GM12878 (cell line): ENCODE results near the gene IQGAP2. TPM values are rescaled to one million over a fixed set of nuclear protein-coding genes. Genes with fewer than 3 reads are reported as not detected.

ENCODE experiments used
- ATAC-seq: fragments of 200-7000 bp; cut with Tn5 transposase; 3 replicates; pipeline ENCODE4 v1.9.1; 2020; ENCODE audit warnings: mild to moderate bottlenecking, moderate library complexity
- BruUV-seq: library from RNA; stranded (reverse); fragments of 400-500 nt; replicated peaks from 2 replicates; lab custom pipeline; 2021; lab: Mats Ljungman, UMichigan
- CTCF ChIA-PET: fragments of 300-600 bp; sonication (Branson Sonifier 250); formaldehyde crosslinking; extraction: SDS; loops from one replicate; lab custom pipeline; 2021; ENCODE audit warnings: inconsistent platforms; lab: Yijun Ruan, JAX
- POLR2A ChIA-PET: fragments of 350-600 bp; formaldehyde crosslinking; extraction: SDS; loops from one replicate; lab custom pipeline; 2021; ENCODE audit warnings: inconsistent platforms; lab: Charles Lee
- RAD21 ChIA-PET: fragments of 300-600 bp; sonication (Branson Sonifier 250); formaldehyde crosslinking; loops from one replicate; lab custom pipeline; 2023; ENCODE audit warnings: antibody characterized with exemption; ENCODE audit not compliant: unreplicated experiment; lab: Charles Lee
- SMC1A ChIA-PET: fragments of 300-600 bp; sonication (Branson Sonifier 250); formaldehyde crosslinking; loops from one replicate; lab custom pipeline; 2023; ENCODE audit not compliant: unreplicated experiment, uncharacterized antibody; lab: Charles Lee
- DNase-seq: peaks from one replicate; pipeline ENCODE4 v3.0.0-alpha.2; 2011; ENCODE audit warnings: low read depth, low spot score
- FAIRE-seq: peaks from 3 replicates; lab custom pipeline; 2011; peaks lifted over from hg19 to GRCh38; lab: Jason Lieb, UNC
- H2AFZ ChIP-seq: 2 replicates; pipeline ENCODE4 v1.6.0; 2011; ENCODE audit warnings: low read depth, low read length, control low read depth; ENCODE audit not compliant: control insufficient read depth
- H3K27ac ChIP-seq: 2 replicates; pipeline ENCODE4 v1.5.1; 2011; ENCODE audit warnings: control low read depth; ENCODE audit not compliant: control insufficient read depth, insufficient read depth
- H3K27me3 ChIP-seq, 2 experiments: replicated peaks in 1 of 2; 2 replicates each; pipeline versions ENCODE4 v1.6.0 to v1.6.1; 2011; ENCODE audit warnings: low read length in 1 of 2; ENCODE audit not compliant: control insufficient read depth in 2 of 2, insufficient read depth in 2 of 2
- H3K36me3 ChIP-seq, 2 experiments: 2 replicates each; pipeline ENCODE4 v1.5.1; 2011; ENCODE audit warnings: low read length in 1 of 2; ENCODE audit not compliant: control insufficient read depth in 2 of 2, insufficient read depth in 2 of 2
- H3K4me1 ChIP-seq: 2 replicates; pipeline ENCODE4 v1.6.1; 2011; ENCODE audit warnings: mild to moderate bottlenecking, low read length, moderate library complexity, mixed read lengths; ENCODE audit not compliant: control insufficient read depth, insufficient read depth
- H3K4me2 ChIP-seq: 2 replicates; pipeline ENCODE4 v1.6.0; 2011; ENCODE audit warnings: control low read depth; ENCODE audit not compliant: control insufficient read depth, insufficient read depth
- H3K4me3 ChIP-seq: fragments of 200-600 bp; sonication (generic); 2 replicates; pipeline ENCODE4 v1.5.1; 2016
- H3K79me2 ChIP-seq: 2 replicates; pipeline ENCODE4 v1.6.0; 2011; ENCODE audit warnings: low read length; ENCODE audit not compliant: control insufficient read depth, insufficient read depth
- H3K9ac ChIP-seq: 2 replicates; pipeline ENCODE4 v1.8.0; 2011; ENCODE audit warnings: low read length, control low read depth, mixed read lengths; ENCODE audit not compliant: control insufficient read depth, insufficient read depth
- H3K9me3 ChIP-seq: replicated peaks from 3 replicates; pipeline ENCODE4 v1.5.1; 2011; ENCODE audit warnings: mild to moderate bottlenecking, low read length; ENCODE audit not compliant: control insufficient read depth, insufficient read depth
- H4K20me1 ChIP-seq: 2 replicates; pipeline ENCODE4 v1.6.0; 2011; ENCODE audit not compliant: control insufficient read depth, insufficient read depth
- CEBPB ChIP-seq, 2 experiments: fragments of 150-350 bp in 1 of 2; IDR thresholded peaks; 2 replicates each; pipeline ENCODE4 v1.6.1; 2012 to 2014; ENCODE audit warnings: low read depth in 2 of 2, low read length in 2 of 2, borderline replicate concordance in 1 of 2, inconsistent platforms in 1 of 2
- CHD4 ChIP-seq: fragments of 200-600 bp; sonication (generic); IDR thresholded peaks from 2 replicates; pipeline ENCODE4 v1.6.1; 2016; ENCODE audit warnings: mild to moderate bottlenecking
- EED ChIP-seq: sonication (generic); IDR thresholded peaks from 2 replicates; pipeline ENCODE4 v1.6.1; 2016; ENCODE audit warnings: antibody characterized with exemption, low read depth
- EZH2 ChIP-seq: IDR thresholded peaks from 2 replicates; pipeline ENCODE4 v1.6.1; 2012; ENCODE audit warnings: low read depth, mild to moderate bottlenecking, control low read depth, inconsistent platforms, low read length, borderline replicate concordance; ENCODE audit not compliant: control insufficient read depth
- IKZF1 ChIP-seq: fragments of 450-650 bp; conservative IDR thresholded peaks from 2 replicates; pipeline ENCODE4 v1.6.1; 2017; ENCODE audit warnings: antibody characterized with exemption, mild to moderate bottlenecking
- NR2F1 ChIP-seq: fragments of 450-650 bp; conservative IDR thresholded peaks from 2 replicates; pipeline ENCODE4 v1.6.1; 2017; ENCODE audit warnings: mild to moderate bottlenecking
- PML ChIP-seq: IDR thresholded peaks from 2 replicates; pipeline ENCODE4 v1.6.1; 2012; ENCODE audit warnings: low read length, inconsistent platforms
- SIN3A ChIP-seq: IDR thresholded peaks from 2 replicates; pipeline ENCODE4 v1.6.1; 2012; ENCODE audit warnings: low read depth, low read length, improper control_type of control experiment
- SMAD5 ChIP-seq: IDR thresholded peaks from 2 replicates; pipeline ENCODE4 v1.6.1; 2016; ENCODE audit warnings: antibody characterized with exemption, low read depth
- ZNF384 ChIP-seq: IDR thresholded peaks from 2 replicates; pipeline ENCODE4 v1.6.1; 2012; ENCODE audit warnings: low read depth, mild to moderate bottlenecking, low read length, improper control_type of control experiment, borderline replicate concordance
- WGBS: methylation state at CpG from one replicate; pipeline ENCODE4 v1.1.6; 2016; ENCODE audit warnings: low lambda C conversion rate; ENCODE audit not compliant: insufficient replicate concordance, insufficient coverage; ENCODE audit errors: missing lambda C conversion rate; 5-methylcytosine and 5-hydroxymethylcytosine counted together
- in situ Hi-C: fragments of 300-500 bp; cut with MboI; formaldehyde crosslinking; loops from 9 replicates; pipeline ENCODE4 v1.14.3; 2018; ENCODE audit warnings: mixed read lengths
- intact Hi-C: fragments of 100-400 bp; cut with micrococcal nuclease; formaldehyde crosslinking; loops from one replicate; pipeline ENCODE4 v1.14.2; 2022; ENCODE audit not compliant: unreplicated experiment
- polyA plus RNA-seq, 11 experiments: library from polyadenylated mRNA; depleted of rRNA in 4 of 11; unstranded in 6 of 11; stranded (reverse) in 5 of 11; fragments of >200 nt; fragmentation: Nextera tagmentation in 4 of 11; fragmentation: Illumina TruSeq in 1 of 11; extraction: Ambion mirVana in 4 of 11; extraction: Trizol in 1 of 11; gene quantifications; 1 replicate in 1 of 11; 2 replicates in 10 of 11; pipeline versions ENCODE4 v1.2.1 to v1.2.3, GENCODE V29; 2011 to 2016; ENCODE audit warnings: inconsistent platforms in 2 of 11, missing spikeins in 2 of 11, low read depth in 1 of 11
- total RNA-seq, 4 experiments: library from RNA; depleted of rRNA in 3 of 4; stranded (reverse); fragments of >200 nt in 3 of 4; fragmentation: Illumina TruSeq in 1 of 4; extraction: Trizol in 1 of 4; gene quantifications; 2 replicates each; pipeline versions ENCODE4 v1.2.1 to v1.2.3, GENCODE V29; 2013 to 2021
- TF ChIP-seq, protein P1 (sequence below): fragments of 450-650 bp; formaldehyde crosslinking; IDR thresholded peaks from 2 replicates; pipeline ENCODE4 v1.5.0; 2022; ENCODE audit warnings: mild to moderate bottlenecking, missing genetic modification characterization
- TF ChIP-seq, protein P2 (sequence below): fragments of 450-650 bp; IDR thresholded peaks from 2 replicates; pipeline ENCODE4 v1.6.1; 2014; ENCODE audit warnings: mild to moderate bottlenecking
- TF ChIP-seq, protein P3 (sequence below): fragments of 450-650 bp; formaldehyde crosslinking; IDR thresholded peaks from 2 replicates; pipeline ENCODE4 v1.4.0; 2020; ENCODE audit warnings: mild to moderate bottlenecking, moderate library complexity
- TF ChIP-seq, protein P4 (sequence below): IDR thresholded peaks from 2 replicates; pipeline ENCODE4 v1.6.1; 2012; ENCODE audit warnings: low read depth, low read length, improper control_type of control experiment

Gene IQGAP2
- total and polyA plus RNA-seq, 10 of the 15 experiments (the other 5 are each of a cell fraction or from before 2014, with no cell fraction given), result 14.5 to 41.4 (median 21.8) TPM

DNA sequence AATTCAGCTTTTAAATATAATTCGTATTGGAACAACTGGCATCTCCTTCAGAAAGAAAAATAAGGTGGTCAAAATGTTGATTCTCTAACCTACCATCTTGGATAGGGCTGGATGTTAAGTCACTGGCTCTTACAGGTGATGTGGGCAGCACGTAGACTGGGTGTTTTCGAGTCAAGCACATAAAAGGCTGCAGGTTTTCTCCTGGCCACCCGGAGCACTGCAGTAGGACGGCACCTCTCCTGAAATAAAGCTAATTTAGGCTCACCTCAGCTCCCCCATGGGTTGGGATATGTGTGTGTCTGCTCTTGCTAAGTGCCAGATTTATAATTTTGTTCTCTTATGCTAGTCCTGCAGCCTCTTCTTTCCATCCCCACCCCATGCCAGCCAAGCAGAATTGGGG is 80.3 kb downstream of the IQGAP2 start (continued):
- TF ChIP-seq PML (no peak), SMAD5 (no peak), CHD4 (no peak)
- TF ChIP-seq, protein P1, sequence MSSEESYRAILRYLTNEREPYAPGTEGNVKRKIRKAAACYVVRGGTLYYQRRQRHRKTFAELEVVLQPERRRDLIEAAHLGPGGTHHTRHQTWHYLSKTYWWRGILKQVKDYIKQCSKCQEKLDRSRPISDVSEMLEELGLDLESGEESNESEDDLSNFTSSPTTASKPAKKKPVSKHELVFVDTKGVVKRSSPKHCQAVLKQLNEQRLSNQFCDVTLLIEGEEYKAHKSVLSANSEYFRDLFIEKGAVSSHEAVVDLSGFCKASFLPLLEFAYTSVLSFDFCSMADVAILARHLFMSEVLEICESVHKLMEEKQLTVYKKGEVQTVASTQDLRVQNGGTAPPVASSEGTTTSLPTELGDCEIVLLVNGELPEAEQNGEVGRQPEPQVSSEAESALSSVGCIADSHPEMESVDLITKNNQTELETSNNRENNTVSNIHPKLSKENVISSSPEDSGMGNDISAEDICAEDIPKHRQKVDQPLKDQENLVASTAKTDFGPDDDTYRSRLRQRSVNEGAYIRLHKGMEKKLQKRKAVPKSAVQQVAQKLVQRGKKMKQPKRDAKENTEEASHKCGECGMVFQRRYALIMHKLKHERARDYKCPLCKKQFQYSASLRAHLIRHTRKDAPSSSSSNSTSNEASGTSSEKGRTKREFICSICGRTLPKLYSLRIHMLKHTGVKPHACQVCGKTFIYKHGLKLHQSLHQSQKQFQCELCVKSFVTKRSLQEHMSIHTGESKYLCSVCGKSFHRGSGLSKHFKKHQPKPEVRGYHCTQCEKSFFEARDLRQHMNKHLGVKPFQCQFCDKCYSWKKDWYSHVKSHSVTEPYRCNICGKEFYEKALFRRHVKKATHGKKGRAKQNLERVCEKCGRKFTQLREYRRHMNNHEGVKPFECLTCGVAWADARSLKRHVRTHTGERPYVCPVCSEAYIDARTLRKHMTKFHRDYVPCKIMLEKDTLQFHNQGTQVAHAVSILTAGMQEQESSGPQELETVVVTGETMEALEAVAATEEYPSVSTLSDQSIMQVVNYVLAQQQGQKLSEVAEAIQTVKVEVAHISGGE (CRISPR knock-in tag), result no peak

DNA sequence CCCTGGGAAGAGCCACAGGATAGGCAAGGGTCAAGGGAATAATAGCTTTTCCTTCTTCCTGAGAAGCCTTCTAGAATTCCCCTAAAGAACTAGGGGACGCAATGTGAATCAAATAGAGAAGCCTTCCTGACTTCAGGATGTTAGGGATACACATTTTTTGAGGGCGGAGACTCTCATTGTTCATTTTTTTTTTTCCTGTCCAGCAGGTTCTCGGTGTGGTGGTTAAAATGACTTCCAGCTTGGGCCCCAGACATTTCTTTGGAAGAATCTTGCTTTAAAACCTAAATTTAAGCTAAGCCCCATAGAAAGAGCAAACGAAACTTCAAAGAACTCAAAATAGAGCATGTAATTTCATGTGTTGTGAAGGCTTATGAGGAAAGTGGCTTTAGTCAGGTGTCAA is 80.8 kb downstream of the IQGAP2 start:
- POLR2A ChIA-PET, result no interaction called here
- H3K9ac ChIP-seq, result no peak overlapping the region
- TF ChIP-seq SIN3A (no peak), CEBPB (IDR thresholded peaks at IDR 0.05; ENCODE audit: borderline replicate concordance in 1 of 2, low read depth in 2 of 2, low read length in 2 of 2) (no peak), ZNF384 (no peak), EED (no peak), NR2F1 (no peak), IKZF1 (no peak), EZH2 (no peak)
- TF ChIP-seq, protein P2, sequence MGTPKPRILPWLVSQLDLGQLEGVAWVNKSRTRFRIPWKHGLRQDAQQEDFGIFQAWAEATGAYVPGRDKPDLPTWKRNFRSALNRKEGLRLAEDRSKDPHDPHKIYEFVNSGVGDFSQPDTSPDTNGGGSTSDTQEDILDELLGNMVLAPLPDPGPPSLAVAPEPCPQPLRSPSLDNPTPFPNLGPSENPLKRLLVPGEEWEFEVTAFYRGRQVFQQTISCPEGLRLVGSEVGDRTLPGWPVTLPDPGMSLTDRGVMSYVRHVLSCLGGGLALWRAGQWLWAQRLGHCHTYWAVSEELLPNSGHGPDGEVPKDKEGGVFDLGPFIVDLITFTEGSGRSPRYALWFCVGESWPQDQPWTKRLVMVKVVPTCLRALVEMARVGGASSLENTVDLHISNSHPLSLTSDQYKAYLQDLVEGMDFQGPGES, result no peak
- TF ChIP-seq, protein P3, sequence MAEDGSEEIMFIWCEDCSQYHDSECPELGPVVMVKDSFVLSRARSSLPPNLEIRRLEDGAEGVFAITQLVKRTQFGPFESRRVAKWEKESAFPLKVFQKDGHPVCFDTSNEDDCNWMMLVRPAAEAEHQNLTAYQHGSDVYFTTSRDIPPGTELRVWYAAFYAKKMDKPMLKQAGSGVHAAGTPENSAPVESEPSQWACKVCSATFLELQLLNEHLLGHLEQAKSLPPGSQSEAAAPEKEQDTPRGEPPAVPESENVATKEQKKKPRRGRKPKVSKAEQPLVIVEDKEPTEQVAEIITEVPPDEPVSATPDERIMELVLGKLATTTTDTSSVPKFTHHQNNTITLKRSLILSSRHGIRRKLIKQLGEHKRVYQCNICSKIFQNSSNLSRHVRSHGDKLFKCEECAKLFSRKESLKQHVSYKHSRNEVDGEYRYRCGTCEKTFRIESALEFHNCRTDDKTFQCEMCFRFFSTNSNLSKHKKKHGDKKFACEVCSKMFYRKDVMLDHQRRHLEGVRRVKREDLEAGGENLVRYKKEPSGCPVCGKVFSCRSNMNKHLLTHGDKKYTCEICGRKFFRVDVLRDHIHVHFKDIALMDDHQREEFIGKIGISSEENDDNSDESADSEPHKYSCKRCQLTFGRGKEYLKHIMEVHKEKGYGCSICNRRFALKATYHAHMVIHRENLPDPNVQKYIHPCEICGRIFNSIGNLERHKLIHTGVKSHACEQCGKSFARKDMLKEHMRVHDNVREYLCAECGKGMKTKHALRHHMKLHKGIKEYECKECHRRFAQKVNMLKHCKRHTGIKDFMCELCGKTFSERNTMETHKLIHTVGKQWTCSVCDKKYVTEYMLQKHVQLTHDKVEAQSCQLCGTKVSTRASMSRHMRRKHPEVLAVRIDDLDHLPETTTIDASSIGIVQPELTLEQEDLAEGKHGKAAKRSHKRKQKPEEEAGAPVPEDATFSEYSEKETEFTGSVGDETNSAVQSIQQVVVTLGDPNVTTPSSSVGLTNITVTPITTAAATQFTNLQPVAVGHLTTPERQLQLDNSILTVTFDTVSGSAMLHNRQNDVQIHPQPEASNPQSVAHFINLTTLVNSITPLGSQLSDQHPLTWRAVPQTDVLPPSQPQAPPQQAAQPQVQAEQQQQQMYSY (CRISPR knock-in tag), result no peak
- TF ChIP-seq, protein P4, sequence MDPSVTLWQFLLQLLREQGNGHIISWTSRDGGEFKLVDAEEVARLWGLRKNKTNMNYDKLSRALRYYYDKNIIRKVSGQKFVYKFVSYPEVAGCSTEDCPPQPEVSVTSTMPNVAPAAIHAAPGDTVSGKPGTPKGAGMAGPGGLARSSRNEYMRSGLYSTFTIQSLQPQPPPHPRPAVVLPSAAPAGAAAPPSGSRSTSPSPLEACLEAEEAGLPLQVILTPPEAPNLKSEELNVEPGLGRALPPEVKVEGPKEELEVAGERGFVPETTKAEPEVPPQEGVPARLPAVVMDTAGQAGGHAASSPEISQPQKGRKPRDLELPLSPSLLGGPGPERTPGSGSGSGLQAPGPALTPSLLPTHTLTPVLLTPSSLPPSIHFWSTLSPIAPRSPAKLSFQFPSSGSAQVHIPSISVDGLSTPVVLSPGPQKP, result no peak

More for the DNA sequence above, 80.8 kb downstream of the IQGAP2 start:
- ChIA-PET CTCF (interaction anchor here (1.1 to 1.5 kb wide), 3 partner anchors 11 to 100 kb away, joined by 4 read pairs; no protein-coding TSS in a partner anchor), SMC1A (interaction anchor here (0.6 to 0.9 kb wide), 3 partner anchors 63 to 476 kb away, joined by 3 read pairs; no protein-coding TSS in a partner anchor), RAD21 (no interaction called here)
- Histone ChIP-seq H2AFZ (no peak overlapping the region), H3K9me3 (no peaks in the 10 kb centered on the region), H3K27me3 (no peaks in the 10 kb centered on the region), H4K20me1 (no peaks in the 10 kb centered on the region), H3K4me1 (peaks cover 6% of the 10 kb centered on the region; the same call in 1 of the 2 replicates), H3K36me3 (no peaks in the 10 kb centered on the region), H3K27ac (no peak overlapping the region), H3K4me2 (peak overlapping the region; percentile 13; the same call in 1 of the 2 replicates), H3K4me3 (no peak overlapping the region), H3K79me2 (no peaks in the 10 kb centered on the region)
- WGBS, result 35% methylated on average over 4 of the region's 4 CpGs
- DNase-seq, result no peak
- intact Hi-C loops (no loop called here), in situ Hi-C loops (no loop called here)
- ATAC-seq, result no peak
- BruUV-seq, result no TSS peak
- no peak for FAIRE-seq
